WTC11 (cell line): ENCODE results near the gene MAMLD1. TPM values are rescaled to one million over a fixed set of nuclear protein-coding genes. Genes with fewer than 3 reads are reported as not detected.

ENCODE experiments used
- ATAC-seq: fragments of 200-7000 bp; cut with Tn5 transposase; 2 replicates; pipeline ENCODE4 v1.10.0; 2021; ENCODE audit warnings: mild to moderate bottlenecking, moderate library complexity
- CTCF ChIA-PET: fragments of 300-600 bp; sonication (Branson Sonifier 250); formaldehyde crosslinking; loops from one replicate; lab custom pipeline; 2021; ENCODE audit warnings: antibody characterized with exemption; lab: Charles Lee
- POLR2A ChIA-PET: fragments of 350-600 bp; sonication (Branson Sonifier 250); formaldehyde crosslinking; loops from one replicate; lab custom pipeline; 2021; ENCODE audit warnings: antibody characterized with exemption; lab: Charles Lee
- DNase-seq: peaks from one replicate; pipeline ENCODE4 v3.0.0; 2021; ENCODE audit warnings: low spot score
- H3K27ac Mint-ChIP-seq: 2 replicates; pipeline ENCODE4 v1.8.0; 2021; ENCODE audit warnings: mixed read lengths
- H3K27me3 Mint-ChIP-seq: 2 replicates; pipeline ENCODE4 v1.8.0; 2021; ENCODE audit warnings: low read depth, mild to moderate bottlenecking, moderate library complexity, mixed read lengths
- H3K36me3 Mint-ChIP-seq: 2 replicates; pipeline ENCODE4 v1.8.0; 2021; ENCODE audit warnings: mixed read lengths
- H3K4me1 Mint-ChIP-seq: 2 replicates; pipeline ENCODE4 v1.8.0; 2022; ENCODE audit warnings: mixed read lengths
- H3K4me3 Mint-ChIP-seq: 2 replicates; pipeline ENCODE4 v1.8.0; 2021; ENCODE audit warnings: mild to moderate bottlenecking, moderate library complexity, mixed read lengths
- H3K9me3 Mint-ChIP-seq: 2 replicates; pipeline ENCODE4 v1.8.0; 2021; ENCODE audit warnings: mixed read lengths
- CREB1 ChIP-seq: sonication (generic); formaldehyde crosslinking; IDR thresholded peaks from 2 replicates; pipeline ENCODE4 v1.8.0; 2023; ENCODE audit warnings: mild to moderate bottlenecking, missing genetic modification reagents
- CREM ChIP-seq: sonication (generic); formaldehyde crosslinking; IDR thresholded peaks from 2 replicates; pipeline ENCODE4 v1.8.1; 2022; ENCODE audit warnings: mild to moderate bottlenecking, missing genetic modification reagents, moderate library complexity
- E2F5 ChIP-seq: sonication (generic); formaldehyde crosslinking; IDR thresholded peaks from 2 replicates; pipeline ENCODE4 v1.8.1; 2022; ENCODE audit warnings: mild to moderate bottlenecking, moderate library complexity, missing genetic modification reagents
- ETV6 ChIP-seq: sonication (generic); formaldehyde crosslinking; IDR thresholded peaks from 2 replicates; pipeline ENCODE4 v1.8.1; 2022; ENCODE audit warnings: mild to moderate bottlenecking, missing genetic modification reagents
- HMGA2 ChIP-seq: fragments of 250-450 bp; sonication (Bioruptor Pico); IDR thresholded peaks from 2 replicates; pipeline ENCODE4 v1.4.0; 2021; ENCODE audit warnings: mild to moderate bottlenecking, moderate library complexity
- JAZF1 ChIP-seq: fragments of 250-450 bp; sonication (Bioruptor Pico); IDR thresholded peaks from 2 replicates; pipeline ENCODE4 v1.9.0; 2021; ENCODE audit warnings: moderate library complexity, mild to moderate bottlenecking, inconsistent platforms
- MXD4 ChIP-seq: fragments of 250-450 bp; sonication (Bioruptor Pico); IDR thresholded peaks from 2 replicates; pipeline ENCODE4 v1.8.0; 2021; ENCODE audit warnings: mild to moderate bottlenecking, moderate library complexity, borderline replicate concordance
- NFYB ChIP-seq: sonication (generic); formaldehyde crosslinking; conservative IDR thresholded peaks from 2 replicates; pipeline ENCODE4 v1.8.0; 2022; ENCODE audit warnings: low read depth, missing genetic modification reagents
- NR2C2 ChIP-seq: sonication (generic); formaldehyde crosslinking; IDR thresholded peaks from 2 replicates; pipeline ENCODE4 v1.8.0; 2022; ENCODE audit warnings: mild to moderate bottlenecking, missing genetic modification reagents
- TCF7 ChIP-seq: sonication (generic); formaldehyde crosslinking; IDR thresholded peaks from 2 replicates; pipeline ENCODE4 v1.8.0; 2022; ENCODE audit warnings: mild to moderate bottlenecking, low read depth, missing genetic modification reagents, moderate library complexity
- ZNF121 ChIP-seq: sonication (generic); formaldehyde crosslinking; IDR thresholded peaks from 2 replicates; pipeline ENCODE4 v1.8.0; 2023; ENCODE audit warnings: missing genetic modification reagents
- ZNF232 ChIP-seq: sonication (generic); formaldehyde crosslinking; IDR thresholded peaks from 2 replicates; pipeline ENCODE4 v1.8.0; 2022; ENCODE audit warnings: mild to moderate bottlenecking, missing genetic modification reagents
- ZNF671 ChIP-seq: fragments of 250-450 bp; sonication (Bioruptor Pico); IDR thresholded peaks from 2 replicates; pipeline ENCODE4 v1.8.0; 2021; ENCODE audit warnings: mild to moderate bottlenecking
- total RNA-seq: library from RNA; stranded (reverse); gene quantifications from 3 replicates; pipeline ENCODE4 v1.2.3, GENCODE V29; 2021
- TF ChIP-seq, protein P1 (sequence below): sonication (generic); formaldehyde crosslinking; conservative IDR thresholded peaks from 2 replicates; pipeline ENCODE4 v1.8.1; 2022; ENCODE audit warnings: mild to moderate bottlenecking, missing genetic modification reagents
- TF ChIP-seq, protein P2 (sequence below): fragments of 250-450 bp; sonication (Bioruptor Pico); conservative IDR thresholded peaks from 2 replicates; pipeline ENCODE4 v1.9.0; 2021; ENCODE audit warnings: mild to moderate bottlenecking
- TF ChIP-seq, protein P3 (sequence below): sonication (generic); formaldehyde crosslinking; IDR thresholded peaks from 2 replicates; pipeline ENCODE4 v1.8.0; 2022; ENCODE audit warnings: missing genetic modification reagents

MAMLD1 gene
- total RNA-seq, 1 experiment from 2014 or later = 0.35 TPM

DNA sequence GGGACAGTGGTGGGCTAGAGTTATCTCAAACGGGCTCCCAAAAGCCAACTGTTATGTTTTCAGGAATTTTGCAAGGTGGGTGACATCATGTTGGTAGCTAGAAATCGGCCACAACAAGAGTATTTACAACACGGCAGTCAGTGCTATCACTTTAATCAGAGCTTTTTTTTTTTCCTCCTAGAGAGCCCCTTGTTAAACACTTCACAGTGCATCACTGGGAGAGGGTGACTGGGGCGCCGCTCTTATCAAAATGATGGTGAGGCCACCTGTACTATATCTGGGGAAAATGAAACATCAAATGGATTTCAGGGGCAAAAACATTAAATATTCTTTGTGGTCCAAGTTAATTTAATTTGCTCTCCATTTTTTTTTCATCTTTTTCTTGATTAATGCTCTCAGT lies 44.9 kb downstream of the MAMLD1 start (continued):
- no peak for TF ChIP-seq E2F5 (CRISPR knock-in tag)
- TF ChIP-seq, protein P1, sequence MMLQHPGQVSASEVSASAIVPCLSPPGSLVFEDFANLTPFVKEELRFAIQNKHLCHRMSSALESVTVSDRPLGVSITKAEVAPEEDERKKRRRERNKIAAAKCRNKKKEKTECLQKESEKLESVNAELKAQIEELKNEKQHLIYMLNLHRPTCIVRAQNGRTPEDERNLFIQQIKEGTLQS (CRISPR knock-in tag) = no peak
- TF ChIP-seq, protein P2, sequence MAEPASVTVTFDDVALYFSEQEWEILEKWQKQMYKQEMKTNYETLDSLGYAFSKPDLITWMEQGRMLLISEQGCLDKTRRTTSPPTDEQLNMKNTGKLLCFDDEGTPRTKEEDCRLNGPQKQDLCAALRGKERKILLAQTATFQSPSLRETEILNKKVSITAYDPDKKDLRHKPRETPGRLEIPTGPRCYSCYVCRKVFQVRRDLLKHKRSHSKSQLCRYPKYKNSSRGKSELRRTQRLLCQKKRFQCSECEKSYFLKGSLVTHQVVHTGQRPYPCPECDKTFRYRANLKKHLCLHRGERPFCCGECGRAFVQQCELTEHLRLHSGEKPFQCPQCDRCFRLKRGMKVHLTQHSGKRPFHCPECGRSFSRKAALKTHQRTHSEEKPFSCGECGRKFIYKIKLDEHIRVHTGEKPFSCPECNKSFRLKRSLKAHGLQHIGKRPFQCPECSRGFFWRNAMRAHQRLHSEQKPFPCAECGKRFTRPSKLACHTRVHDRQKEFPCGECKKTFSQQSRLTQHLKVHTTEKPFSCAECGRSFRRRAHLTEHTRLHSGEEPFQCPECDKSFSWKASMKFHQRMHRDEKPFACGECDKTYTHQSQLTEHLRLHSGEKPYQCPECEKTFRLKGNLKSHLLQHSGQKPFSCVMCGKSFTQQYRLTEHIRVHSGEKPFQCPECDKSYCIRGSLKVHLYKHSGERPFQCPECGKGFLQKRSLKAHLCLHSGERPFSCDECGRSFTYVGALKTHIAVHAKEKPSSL (CRISPR knock-in tag) = no peak

DNA sequence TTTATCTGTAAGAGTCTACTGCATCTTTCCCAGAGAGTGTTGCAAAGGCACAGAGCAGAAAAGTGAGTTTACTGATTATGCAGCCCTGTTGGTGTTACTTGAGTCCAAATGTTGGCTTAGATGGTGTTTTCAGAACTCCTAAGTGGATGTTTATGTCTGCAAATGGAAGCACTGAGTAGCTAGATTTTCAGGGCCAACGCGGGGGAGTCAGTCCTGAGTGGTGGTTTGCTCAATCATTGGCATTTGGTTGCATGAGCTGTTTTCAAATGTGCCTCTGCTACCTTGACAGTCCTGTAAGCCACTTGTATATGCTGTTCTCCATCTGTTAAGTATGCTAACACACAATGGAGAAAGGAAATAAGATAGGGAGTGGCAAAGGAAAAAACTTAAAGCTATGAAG lies 45.4 kb downstream of the MAMLD1 start:
- CTCF ChIA-PET = interaction anchor here (1.2 kb wide), 1 partner anchor 44 kb away, joined by 3 read pairs; no protein-coding TSS in a partner anchor
- Mint-ChIP-seq H3K27ac (no peak overlapping the region), H3K9me3 (no peaks in the 10 kb centered on the region), H3K4me1 (peaks cover 7% of the 10 kb centered on the region), H3K27me3 (no peaks in the 10 kb centered on the region), H3K4me3 (no peak overlapping the region), H3K36me3 (no peaks in the 10 kb centered on the region)
- POLR2A ChIA-PET = no interaction called here
- ATAC-seq (no peak), DNase-seq (no peak)
- TF ChIP-seq ZNF121 (CRISPR knock-in tag) (no peak), ETV6 (no peak), TCF7 (no peak), MXD4 (CRISPR knock-in tag) (no peak), HMGA2 (no peak), ZNF671 (CRISPR knock-in tag) (no peak), NFYB (CRISPR knock-in tag) (no peak), JAZF1 (CRISPR knock-in tag) (no peak), ZNF232 (CRISPR knock-in tag) (no peak), E2F5 (CRISPR knock-in tag) (no peak), CREB1 (no peak), CREM (no peak), NR2C2 (no peak)
- TF ChIP-seq, protein P3, sequence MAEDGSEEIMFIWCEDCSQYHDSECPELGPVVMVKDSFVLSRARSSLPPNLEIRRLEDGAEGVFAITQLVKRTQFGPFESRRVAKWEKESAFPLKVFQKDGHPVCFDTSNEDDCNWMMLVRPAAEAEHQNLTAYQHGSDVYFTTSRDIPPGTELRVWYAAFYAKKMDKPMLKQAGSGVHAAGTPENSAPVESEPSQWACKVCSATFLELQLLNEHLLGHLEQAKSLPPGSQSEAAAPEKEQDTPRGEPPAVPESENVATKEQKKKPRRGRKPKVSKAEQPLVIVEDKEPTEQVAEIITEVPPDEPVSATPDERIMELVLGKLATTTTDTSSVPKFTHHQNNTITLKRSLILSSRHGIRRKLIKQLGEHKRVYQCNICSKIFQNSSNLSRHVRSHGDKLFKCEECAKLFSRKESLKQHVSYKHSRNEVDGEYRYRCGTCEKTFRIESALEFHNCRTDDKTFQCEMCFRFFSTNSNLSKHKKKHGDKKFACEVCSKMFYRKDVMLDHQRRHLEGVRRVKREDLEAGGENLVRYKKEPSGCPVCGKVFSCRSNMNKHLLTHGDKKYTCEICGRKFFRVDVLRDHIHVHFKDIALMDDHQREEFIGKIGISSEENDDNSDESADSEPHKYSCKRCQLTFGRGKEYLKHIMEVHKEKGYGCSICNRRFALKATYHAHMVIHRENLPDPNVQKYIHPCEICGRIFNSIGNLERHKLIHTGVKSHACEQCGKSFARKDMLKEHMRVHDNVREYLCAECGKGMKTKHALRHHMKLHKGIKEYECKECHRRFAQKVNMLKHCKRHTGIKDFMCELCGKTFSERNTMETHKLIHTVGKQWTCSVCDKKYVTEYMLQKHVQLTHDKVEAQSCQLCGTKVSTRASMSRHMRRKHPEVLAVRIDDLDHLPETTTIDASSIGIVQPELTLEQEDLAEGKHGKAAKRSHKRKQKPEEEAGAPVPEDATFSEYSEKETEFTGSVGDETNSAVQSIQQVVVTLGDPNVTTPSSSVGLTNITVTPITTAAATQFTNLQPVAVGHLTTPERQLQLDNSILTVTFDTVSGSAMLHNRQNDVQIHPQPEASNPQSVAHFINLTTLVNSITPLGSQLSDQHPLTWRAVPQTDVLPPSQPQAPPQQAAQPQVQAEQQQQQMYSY = no peak
- TF ChIP-seq, protein P2 (CRISPR knock-in tag) = no peak
